ENCODE data around the gene COPB1.

The COPB1 gene

DNA sequence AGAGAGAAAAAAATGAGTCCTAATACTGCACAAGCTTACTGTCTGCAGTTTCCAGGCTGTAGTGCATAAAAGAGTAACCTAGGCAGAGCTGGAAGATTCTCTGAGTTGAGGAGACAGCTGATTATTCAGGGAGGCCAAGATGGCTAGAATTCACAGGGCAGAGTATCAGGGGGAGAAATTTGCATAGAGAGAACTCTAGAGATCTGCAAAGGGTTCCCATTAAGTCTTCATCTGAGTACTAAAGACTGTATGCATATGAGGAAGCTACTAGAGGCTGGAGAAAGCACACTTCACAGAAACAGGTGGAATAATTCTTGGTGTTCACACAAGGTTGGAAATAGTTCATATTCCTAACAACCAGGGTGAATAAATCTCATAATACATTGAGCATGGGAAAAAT, 74.0 kb downstream of the COPB1 start:
- DNase-seq = no peak

DNA sequence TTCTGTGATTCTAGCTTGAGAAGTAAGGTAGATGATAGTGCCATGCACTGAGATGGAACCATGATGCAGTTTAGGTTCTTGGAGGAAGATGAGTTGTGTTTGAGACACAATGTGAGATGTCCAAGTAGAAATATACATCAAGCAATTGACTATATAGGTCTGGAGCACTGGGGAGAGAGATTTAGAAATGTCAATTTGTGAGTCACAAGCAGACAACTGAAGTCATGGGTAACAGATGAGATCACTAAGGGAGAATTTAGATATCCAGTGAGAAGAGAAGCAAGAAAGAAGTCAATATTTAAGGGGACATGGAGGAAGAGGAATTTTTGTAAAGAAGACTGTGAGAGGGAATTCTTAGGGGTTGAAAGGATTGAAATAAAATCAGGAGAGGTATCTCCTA, 75.5 kb downstream of the COPB1 start:
- no peak for DNase-seq

DNA sequence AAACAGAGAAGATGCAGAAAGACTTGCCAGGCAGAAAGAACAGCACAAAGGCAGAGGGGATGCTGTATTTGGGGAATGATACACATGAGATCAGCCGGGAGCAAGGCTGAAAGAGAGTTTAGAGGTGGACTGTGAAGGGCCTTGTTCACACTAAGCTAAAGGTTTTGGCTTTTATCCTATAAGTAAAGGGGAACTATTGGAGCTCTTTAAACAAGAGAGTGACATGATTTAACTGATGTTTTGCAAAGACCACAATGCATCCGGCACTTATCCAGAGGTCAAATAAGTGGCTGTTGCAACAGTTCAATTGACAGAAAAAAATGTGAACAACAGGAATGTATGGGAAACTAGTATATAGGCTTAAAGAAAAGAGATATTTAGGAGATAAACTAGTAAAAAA, 76.0 kb downstream of the COPB1 start:
- no peak for DNase-seq

DNA sequence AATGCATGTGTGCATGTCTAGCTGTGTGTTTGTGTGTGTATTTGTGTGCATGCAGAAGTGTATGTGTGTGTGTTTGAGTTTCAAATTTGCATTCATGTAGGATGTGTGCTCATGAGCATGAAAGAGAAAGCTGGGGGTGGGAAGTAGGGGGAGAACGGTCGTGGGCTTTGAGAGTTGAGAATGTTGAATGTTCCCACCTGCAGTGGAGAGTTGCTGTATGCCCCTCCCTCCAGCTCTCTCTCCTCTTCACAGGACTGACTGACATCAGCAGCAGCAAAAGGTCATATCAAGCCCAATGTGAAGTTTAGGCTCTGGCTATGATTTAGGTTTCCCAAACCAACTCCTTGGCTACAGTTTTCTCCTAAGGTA, 76.8 kb downstream of the COPB1 start:
- DNase-seq = no peak

DNA sequence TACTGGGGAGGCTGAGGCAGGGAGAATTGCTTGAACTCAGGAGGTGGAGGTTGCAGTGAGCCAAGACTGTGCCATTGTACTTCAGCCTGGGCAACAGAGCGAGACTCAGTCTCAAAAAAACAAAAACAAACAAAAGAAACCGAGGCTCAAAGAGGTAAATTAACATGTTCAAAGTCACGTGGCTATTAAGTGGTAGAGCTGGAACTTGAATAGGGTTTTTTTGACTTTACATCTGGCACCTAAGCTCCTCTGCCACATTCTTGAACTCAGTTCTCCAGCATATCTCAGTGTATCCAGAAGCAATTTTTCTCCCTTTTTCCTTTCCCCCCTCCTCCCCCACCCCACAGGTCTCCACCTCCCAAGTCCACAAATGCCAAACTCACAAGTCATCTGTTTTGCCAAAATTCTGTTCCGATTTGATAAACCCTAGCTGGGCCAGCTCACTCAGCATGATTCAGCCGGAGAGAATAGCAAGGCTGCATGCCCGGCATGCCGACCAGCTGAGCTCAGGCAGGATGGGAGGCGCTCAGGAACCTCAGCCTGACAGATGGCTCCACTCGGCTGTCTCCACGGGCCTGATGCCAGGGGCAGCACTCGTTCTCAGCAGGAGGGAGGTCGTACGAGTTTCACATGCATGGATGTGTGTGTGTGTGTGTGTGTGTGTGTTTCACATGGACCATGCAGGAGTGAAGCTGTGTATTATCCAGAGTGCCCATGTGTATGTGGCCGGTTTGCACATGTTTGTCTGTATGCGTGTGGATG, 77.4 kb downstream of the COPB1 start:
- peak; percentile 79 for DNase-seq

DNA sequence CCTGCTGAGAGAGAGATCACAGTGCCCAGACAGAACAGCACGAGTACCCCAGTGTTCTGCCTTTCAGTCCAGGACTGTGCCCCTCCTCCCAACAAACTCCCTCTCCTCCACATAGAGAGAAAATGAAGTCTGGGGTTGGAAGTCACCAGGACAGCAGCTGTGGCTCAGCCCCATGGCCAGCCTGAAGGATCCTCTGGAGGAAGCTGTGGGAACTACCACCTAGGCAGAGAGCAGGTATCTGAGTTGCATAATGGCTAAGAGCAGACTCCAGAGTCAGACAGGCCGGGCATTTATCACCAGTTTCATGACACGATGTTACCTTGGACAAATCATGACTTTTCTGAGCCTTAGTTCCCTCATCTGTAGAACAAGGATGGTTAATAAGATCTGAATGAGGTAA, 79.4 kb downstream of the COPB1 start:
- DNase-seq = no peak

DNA sequence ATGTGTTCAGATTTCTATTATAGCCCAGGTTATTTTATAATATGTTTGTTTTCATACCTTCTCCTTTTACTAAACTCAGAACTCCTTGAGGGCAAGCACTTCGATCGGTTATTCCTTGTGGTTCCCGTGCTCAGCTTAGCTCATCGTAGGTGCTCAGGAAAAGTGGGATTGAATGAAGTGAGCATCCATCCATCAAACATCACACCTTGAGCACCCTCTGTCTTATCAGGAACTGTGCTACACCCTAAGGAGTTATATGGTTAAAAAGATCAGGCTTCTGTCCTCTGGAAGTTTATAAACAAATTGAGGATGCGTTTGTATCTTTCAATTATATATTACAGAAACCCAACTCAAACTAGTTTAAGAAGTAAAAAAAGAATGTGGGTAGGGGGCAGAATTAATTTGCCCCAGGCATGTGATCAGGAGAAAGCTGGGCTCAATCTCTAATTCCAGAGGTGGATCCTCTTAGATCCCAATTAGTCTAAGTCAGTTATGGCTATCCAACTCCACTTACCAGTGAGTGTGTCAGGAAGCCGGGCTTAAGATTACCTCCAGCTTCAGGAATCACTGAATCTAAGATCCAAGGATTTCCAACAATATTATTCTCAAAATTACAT, 80.7 kb downstream of the COPB1 start:
- no peak for DNase-seq

DNA sequence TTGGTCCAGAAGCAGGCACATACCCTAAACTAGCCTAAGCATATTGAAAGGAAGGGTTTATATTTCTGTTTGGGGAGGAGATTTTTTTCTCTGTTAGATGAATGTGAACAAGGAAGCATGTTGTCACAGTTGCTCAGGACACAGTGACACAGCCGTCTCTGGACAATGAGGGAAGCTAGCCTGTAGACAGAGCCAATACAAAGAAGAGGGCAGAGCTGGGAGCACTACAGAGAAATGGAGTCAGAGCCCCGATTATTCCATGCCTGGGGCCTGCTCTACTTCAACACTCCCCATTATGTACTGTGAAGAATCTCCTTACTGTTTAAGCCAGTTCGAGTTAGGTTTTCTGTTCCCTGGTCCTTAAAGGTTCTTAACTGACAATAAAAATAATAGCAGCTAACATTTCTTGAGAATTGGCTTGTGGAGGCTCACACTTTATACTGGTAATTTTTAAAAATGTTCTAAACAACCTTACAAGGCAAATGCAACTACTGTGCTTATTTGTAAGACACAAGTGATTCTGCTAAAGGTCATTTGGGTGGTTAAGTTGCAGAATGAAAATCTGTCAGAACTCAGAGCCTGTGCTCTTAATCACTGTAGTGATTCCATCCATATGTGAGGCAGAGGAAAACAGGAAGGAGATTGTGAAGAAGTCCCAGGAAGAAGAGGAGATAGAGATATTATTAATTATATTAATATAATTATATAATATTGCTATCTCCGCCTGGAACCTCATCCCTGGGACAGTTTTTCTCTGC, 81.8 kb downstream of the COPB1 start:
- no peak for DNase-seq

DNA sequence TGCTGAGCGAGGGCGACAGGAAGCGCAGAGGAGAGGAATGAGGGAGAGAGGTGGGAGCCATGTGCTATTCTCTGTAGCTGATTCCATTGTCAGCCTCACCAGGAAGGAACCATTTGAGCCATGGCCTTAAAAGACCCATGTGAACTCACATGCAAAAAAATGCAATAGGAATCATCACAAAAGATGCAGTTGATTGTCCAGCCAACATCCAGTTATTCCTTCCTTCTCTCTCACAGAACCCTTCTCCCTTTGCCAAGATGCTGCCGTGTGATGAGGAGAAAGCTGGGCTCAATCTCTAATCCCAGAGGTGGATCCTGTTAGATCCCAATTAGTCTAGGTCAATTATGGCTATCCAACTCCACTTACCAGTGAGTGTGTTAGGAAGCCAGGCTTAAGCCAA, 82.4 kb downstream of the COPB1 start:
- DNase-seq = no peak

DNA sequence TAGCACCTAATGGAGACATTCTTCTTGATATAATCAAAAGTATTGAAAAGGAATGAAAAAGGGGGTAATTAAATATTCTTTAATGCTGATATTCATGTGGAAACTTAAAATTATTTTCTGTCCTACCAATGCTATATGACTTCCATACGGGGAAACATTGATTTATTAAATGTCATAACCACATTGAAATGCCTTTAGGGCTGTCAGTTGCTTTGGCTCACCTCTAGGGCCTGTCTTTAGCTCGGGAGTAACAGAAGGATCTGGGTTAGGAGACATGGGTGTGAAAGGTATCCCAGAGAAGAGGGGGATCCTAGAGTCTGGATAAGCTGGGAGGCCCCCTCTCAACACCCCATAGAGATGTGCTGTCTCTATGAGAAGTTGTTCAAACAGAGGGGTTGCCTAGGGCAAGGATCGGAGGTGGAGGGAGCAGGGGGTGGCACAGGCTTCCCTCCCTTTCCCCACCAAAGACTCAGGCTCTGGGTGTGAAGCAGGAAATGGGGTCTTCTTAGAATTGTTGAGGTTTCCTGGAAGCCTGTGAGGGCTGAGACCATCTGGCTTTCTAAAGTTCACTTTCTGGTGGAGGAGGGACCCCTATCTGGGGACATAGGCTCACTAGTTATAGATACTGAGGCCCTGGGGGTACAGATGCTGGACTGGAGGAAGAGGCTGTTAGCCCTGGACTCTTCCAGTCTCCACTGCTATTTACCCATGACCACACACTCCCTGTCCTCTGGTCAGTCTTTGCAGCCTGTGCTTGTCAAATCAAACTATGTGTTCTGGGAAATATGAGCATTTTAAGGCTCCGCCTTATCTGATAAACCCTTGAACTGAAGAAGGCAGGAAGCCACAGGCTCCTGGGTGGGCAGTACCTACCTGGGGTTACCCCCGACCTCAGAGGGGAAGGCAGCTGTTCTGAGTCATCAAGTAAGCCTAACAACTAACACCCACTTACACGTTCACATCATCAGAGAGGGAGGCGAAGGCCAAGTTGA, 84.8 kb downstream of the COPB1 start:
- no peak for DNase-seq

DNA sequence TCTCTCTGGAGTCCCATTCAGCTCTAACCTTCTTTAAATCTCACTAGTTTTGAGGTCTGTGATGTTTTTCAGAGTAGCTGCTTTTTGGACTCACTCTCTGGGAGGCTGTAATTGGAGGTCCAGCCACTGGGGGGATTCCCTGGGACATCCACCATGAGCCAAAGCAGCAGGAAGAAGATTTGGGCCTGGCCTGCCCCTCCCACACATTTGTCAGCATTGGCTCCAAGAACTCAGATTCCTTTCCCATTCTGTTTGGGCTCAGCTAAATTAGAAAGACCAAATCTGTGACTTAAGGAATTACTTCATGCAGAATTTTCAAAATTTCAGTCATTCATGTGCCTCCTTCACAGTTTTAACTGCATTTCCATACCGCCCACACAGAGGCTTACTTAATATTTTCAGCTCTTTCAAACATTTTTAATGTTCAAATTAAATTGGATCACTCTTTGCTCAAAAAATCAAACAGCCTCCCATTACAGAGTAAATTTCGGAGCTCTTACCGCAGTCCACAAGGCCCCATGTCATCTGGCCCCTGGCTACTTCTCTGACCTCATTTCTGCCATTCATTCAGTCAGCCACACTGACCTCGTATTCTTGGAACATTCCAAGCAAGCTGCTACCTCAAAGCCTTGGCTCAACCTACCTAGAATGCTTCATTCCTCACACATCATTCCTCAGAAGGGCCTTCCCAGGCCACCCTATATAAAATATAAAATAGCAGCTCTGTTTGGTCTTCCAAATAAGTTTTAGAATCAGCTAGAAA, 86.1 kb downstream of the COPB1 start:
- DNase-seq = no peak

DNA sequence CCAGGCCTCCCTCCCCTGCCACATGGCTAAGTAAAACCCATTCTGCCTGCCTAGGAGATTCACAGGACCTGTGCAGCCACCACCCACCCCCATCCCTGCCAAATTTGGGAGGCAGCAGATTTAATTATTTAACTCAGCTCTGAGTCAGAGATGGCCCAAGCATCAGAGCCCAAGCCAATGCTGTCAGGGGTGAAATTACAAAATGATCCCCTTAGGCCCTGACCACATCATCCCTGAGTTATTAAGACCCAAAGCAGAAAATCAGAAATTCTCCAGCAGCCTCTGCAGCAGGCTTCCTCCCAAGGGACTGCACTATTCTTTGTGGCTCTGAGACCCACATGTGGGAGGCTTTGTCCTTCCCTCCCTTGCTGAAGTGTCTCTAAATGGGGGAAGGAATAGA, 87.8 kb downstream of the COPB1 start:
- DNase-seq = no peak

DNA sequence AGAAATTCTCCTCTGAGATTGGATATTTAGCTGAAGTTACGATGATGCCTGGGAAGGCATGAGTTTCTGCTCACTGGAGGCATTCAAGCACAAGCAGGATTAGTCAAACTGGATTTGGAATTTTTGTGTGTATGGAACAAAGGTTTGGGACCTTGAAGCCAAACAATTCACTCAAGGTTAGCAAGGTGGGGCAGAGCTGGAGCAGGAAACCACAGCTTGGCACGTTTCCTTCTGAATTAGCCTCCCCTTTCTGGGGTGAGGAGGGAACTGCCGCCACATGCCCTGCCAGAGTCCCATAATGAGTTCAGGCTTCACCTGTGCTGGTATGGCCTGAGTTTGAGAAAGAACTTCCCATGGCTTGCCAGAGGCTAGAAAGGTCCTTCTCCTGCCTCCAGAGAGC, 89.7 kb downstream of the COPB1 start:
- no peak for DNase-seq

DNA sequence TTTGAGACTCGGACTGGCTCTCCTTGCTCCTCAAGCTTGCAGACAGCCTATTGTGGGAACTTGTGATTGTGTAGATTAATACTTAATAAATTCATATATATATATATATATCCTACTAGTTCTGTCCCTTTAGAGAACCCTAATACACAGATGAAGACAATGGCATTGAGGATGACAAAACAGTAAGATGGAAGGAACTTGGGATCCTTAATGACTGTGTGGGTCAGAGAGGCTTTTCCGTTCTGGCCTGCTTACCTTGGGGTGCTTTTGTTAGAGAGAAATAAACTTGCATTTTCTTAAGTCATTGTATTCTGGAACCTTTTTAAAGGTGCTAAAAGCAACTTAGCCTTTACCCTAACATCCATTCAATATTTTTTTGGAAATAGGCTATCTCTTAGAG, 91.0 kb downstream of the COPB1 start:
- no peak for DNase-seq

Measured in DMS79 treated with DMSO at 0.1 percent for 48 hours (cell line).